NCI-H1048 (cell line): Measurements from ENCODE around the gene BRD2.

ENCODE experiments used
- DNase-seq: peaks from one replicate; lab custom pipeline; 2025; lab: John Stamatoyannopoulos, UW

The BRD2 gene

DNA sequence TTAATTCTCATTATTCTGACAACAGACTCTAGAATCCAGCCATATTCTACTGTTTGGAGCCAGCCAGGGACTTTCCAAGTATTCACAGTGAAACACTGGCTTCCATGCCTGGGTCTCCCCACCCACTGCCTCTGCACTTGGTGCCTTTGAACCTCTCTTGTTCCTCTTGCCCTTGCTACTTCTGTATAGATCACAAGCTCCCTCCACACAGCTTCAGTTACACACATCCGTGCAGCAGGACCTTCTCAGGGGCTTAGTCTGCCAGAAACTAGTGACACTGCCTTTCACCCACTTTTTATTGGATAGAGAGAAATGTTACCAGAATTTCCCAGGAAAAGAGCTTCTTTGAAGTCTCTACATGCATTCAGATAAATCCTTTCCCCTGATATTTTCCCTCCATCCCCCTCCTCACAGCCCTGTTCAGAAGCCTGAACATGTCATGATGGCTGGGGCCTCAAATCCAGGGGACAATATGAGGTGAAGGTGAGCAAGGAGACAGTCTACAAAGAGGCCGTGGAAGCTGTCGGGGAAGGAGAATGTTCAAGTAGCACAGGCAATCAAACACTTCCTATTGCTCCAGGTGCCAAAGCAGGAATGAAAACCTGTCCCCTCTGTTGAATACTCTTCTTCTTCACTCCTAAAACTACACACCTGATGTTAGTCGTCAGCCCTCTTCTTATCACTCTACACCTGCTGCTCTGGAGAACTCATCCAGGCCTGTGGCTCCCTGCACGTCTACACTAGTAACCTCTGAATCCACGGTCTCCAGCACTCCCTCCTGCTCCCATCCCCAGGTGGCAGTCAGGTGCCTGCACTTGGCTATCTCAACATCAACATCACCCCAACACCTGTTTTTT is 61.2 kb downstream of the BRD2 start:
- no peak for DNase-seq

GRCh38 chr6:33030245-33030644 is 61.9 kb downstream of the BRD2 start:
- no peak for DNase-seq
